Liver (tissue), 9 donors: ENCODE results near the gene PARD6A. TPM values are rescaled to one million over a fixed set of nuclear protein-coding genes. Genes with fewer than 3 reads are reported as not detected.

Source experiments
- DNase-seq: peaks from one replicate; pipeline ENCODE4 v3.0.0-alpha.2; 2017; ENCODE audit warnings: low spot score
- H3K27ac ChIP-seq, 2 donors: one replicate each; pipeline ENCODE4 v1.7.0; 2013; ENCODE audit warnings: inconsistent platforms in 2 of 2, low read length in 2 of 2, control low read depth in 1 of 2, low read depth in 1 of 2, mild to moderate bottlenecking in 1 of 2
- H3K27me3 ChIP-seq, 4 donors: one replicate each; pipeline versions ENCODE4 v1.6.1 to v1.7.0; 2013; ENCODE audit warnings: low read length in 3 of 4, inconsistent platforms in 1 of 4, mild to moderate bottlenecking in 1 of 4, moderate library complexity in 1 of 4; ENCODE audit not compliant: control insufficient read depth in 4 of 4, insufficient read depth in 4 of 4
- H3K36me3 ChIP-seq, 4 donors: one replicate each; pipeline versions ENCODE4 v1.6.1 to v1.7.0; 2013; ENCODE audit warnings: low read length in 3 of 4, mild to moderate bottlenecking in 3 of 4, low read depth in 1 of 4, moderate library complexity in 1 of 4; ENCODE audit not compliant: control insufficient read depth in 4 of 4, insufficient read depth in 3 of 4
- H3K4me1 ChIP-seq, 4 donors: one replicate each; pipeline versions ENCODE4 v1.6.1 to v1.7.0; 2013; ENCODE audit warnings: low read length in 3 of 4, mild to moderate bottlenecking in 3 of 4, moderate library complexity in 1 of 4; ENCODE audit not compliant: control insufficient read depth in 4 of 4, insufficient read depth in 4 of 4
- H3K4me3 ChIP-seq, 3 donors: one replicate each; pipeline versions ENCODE4 v1.6.1 to v1.7.0; 2013; ENCODE audit warnings: low read length in 3 of 3, control low read depth in 1 of 3, low read depth in 1 of 3, mild to moderate bottlenecking in 1 of 3
- H3K9ac ChIP-seq, 2 donors: one replicate each; pipeline ENCODE4 v1.7.0; 2013; ENCODE audit warnings: low read length in 2 of 2, mild to moderate bottlenecking in 2 of 2, moderate library complexity in 2 of 2, control low read depth in 1 of 2, low read depth in 1 of 2
- H3K9me3 ChIP-seq, 4 donors: one replicate each; pipeline versions ENCODE4 v1.6.1 to v1.7.0; 2013; ENCODE audit warnings: low read length in 3 of 4; ENCODE audit not compliant: control insufficient read depth in 4 of 4
- ATF3 ChIP-seq: IDR thresholded peaks from 2 replicates; pipeline ENCODE4 v1.6.1; 2016; ENCODE audit warnings: antibody characterized with exemption
- EGR1 ChIP-seq, 2 donors: IDR thresholded peaks; 2 replicates each; pipeline ENCODE4 v1.6.1; 2016 to 2018; ENCODE audit warnings: antibody characterized with exemption in 2 of 2, low read depth in 2 of 2
- FOXA1 ChIP-seq: IDR thresholded peaks from 2 replicates; pipeline ENCODE4 v1.6.1; 2016; ENCODE audit warnings: antibody characterized with exemption
- FOXA2 ChIP-seq: IDR thresholded peaks from 2 replicates; pipeline ENCODE4 v1.6.1; 2016; ENCODE audit warnings: antibody characterized with exemption
- HNF4A ChIP-seq, 2 donors: conservative IDR thresholded peaks; 2 replicates each; pipeline ENCODE4 v1.6.1; 2016; ENCODE audit warnings: antibody characterized with exemption in 2 of 2, mild to moderate bottlenecking in 2 of 2
- HNF4G ChIP-seq: IDR thresholded peaks from 2 replicates; pipeline ENCODE4 v1.6.1; 2016; ENCODE audit warnings: antibody characterized with exemption
- JUND ChIP-seq, 2 donors: IDR thresholded peaks; 2 replicates each; pipeline ENCODE4 v1.6.1; 2016; ENCODE audit warnings: antibody characterized with exemption in 2 of 2
- NR2F2 ChIP-seq: IDR thresholded peaks from 2 replicates; pipeline ENCODE4 v1.6.1; 2016; ENCODE audit warnings: antibody characterized with exemption
- RAD21 ChIP-seq, 2 donors: IDR thresholded peaks; 2 replicates each; pipeline ENCODE4 v1.6.1; 2016; ENCODE audit warnings: antibody characterized with exemption in 2 of 2, mild to moderate bottlenecking in 2 of 2
- REST ChIP-seq: IDR thresholded peaks from 2 replicates; pipeline ENCODE4 v1.6.1; 2016; ENCODE audit warnings: antibody characterized with exemption, mild to moderate bottlenecking
- RXRA ChIP-seq, 2 donors: IDR thresholded peaks; 2 replicates each; pipeline ENCODE4 v1.6.1; 2017 to 2018; ENCODE audit warnings: antibody characterized with exemption in 2 of 2, mild to moderate bottlenecking in 1 of 2
- YY1 ChIP-seq: IDR thresholded peaks from 2 replicates; pipeline ENCODE4 v1.6.1; 2016; ENCODE audit warnings: antibody characterized with exemption, mild to moderate bottlenecking
- WGBS: extraction: QIAGEN DNeasy Blood & Tissue Kit; methylation state at CpG from one replicate; pipeline ENCODE4 v1.1.7; 2013; 5-methylcytosine and 5-hydroxymethylcytosine counted together
- polyA plus RNA-seq, 2 donors: library from polyadenylated mRNA; stranded (reverse) in 1 of 2; unstranded in 1 of 2; fragments of 200-250 nt in 1 of 2; fragments of >200 nt in 1 of 2; fragmentation: Nextera tagmentation in 1 of 2; extraction: Ambion mirVana in 1 of 2; gene quantifications; one replicate each; pipeline versions ENCODE4 v1.2.1 to v1.2.3, GENCODE V29; 2013 to 2015
- total RNA-seq, 2 donors: library from RNA; depleted of rRNA; stranded (reverse); fragments of >200 nt; gene quantifications; one replicate each; pipeline ENCODE4 v1.2.3, GENCODE V29; 2014
- donor health status: healthy.
- donor health status: healthy.
- donor health status: healthy.
- donor health status: healthy.
- donor health status: healthy.

The PARD6A gene
- total and polyA plus RNA-seq, 4 donors = 0.42 to 2.4 (median 1.8) TPM

GRCh38 chr16:67648088-67648763, 12.5 kb upstream of the PARD6A start:
- 24% methylated on average over 65 of the region's 65 CpGs for WGBS
- TF ChIP-seq FOXA2 = no peak
- TF ChIP-seq HNF4G = no peak
- no peak for TF ChIP-seq RAD21 (IDR thresholded peaks at IDR 0.05)
- TF ChIP-seq HNF4A (conservative IDR thresholded peaks at IDR 0.05) = no peak
- H3K27ac ChIP-seq = no peak overlapping the region
- peaks cover 1 to 14% (median 10%) of the 10 kb centered on the region in 4 donors for H3K4me1 ChIP-seq
- no peaks in the 10 kb centered on the region for H3K27me3 ChIP-seq
- no peaks in the 10 kb centered on the region for H3K9me3 ChIP-seq
- no peak overlapping the region for H3K4me3 ChIP-seq
- no peak for DNase-seq
- H3K9ac ChIP-seq = no peak overlapping the region
- H3K36me3 ChIP-seq = no peaks in the 10 kb centered on the region

- Histone ChIP-seq H3K27me3 (no peaks in the 10 kb centered on the region), H3K4me3 (no peak overlapping the region), H3K9me3 (no peaks in the 10 kb centered on the region), H3K36me3 (no peaks in the 10 kb centered on the region), H3K4me1 (peaks cover 3 to 20% (median 11%) of the 10 kb centered on the region in 4 donors), H3K9ac (no peak overlapping the region), H3K27ac (no peak overlapping the region)
- no peak for TF ChIP-seq RXRA (IDR thresholded peaks at IDR 0.05)
- TF ChIP-seq YY1 = no peak
- no peak for TF ChIP-seq FOXA1
- TF ChIP-seq NR2F2 = no peak
- TF ChIP-seq ATF3 = no peak
- TF ChIP-seq RAD21 (IDR thresholded peaks at IDR 0.05) = no peak
- no peak for DNase-seq
- 49% methylated on average over 35 of the region's 35 CpGs for WGBS
Measured at GRCh38 chr16:67648764-67649407, 11.9 kb upstream of the PARD6A start.

GRCh38 chr16:67649494-67649931, 11.2 kb upstream of the PARD6A start:
- Histone ChIP-seq H3K36me3 (no peaks in the 10 kb centered on the region), H3K9me3 (no peaks in the 10 kb centered on the region), H3K27me3 (no peaks in the 10 kb centered on the region), H3K4me1 (peaks cover 3 to 20% (median 11%) of the 10 kb centered on the region in 4 donors), H3K27ac (no peak overlapping the region), H3K4me3 (no peak overlapping the region), H3K9ac (no peak overlapping the region)
- no peak for TF ChIP-seq JUND (IDR thresholded peaks at IDR 0.05)
- TF ChIP-seq YY1 = no peak
- TF ChIP-seq HNF4G = no peak
- no peak for TF ChIP-seq EGR1 (IDR thresholded peaks at IDR 0.05; ENCODE audit: low read depth in 2 of 2)
- TF ChIP-seq FOXA2 = no peak
- no peak for TF ChIP-seq FOXA1
- no peak for TF ChIP-seq ATF3
- TF ChIP-seq RAD21 (IDR thresholded peaks at IDR 0.05) = no peak
- no peak for TF ChIP-seq REST
- 26% methylated on average over 34 of the region's 34 CpGs for WGBS
- no peak for DNase-seq
